ENCODE results near the gene HNRNPU. TPM values are rescaled to one million over a fixed set of nuclear protein-coding genes. Genes with fewer than 3 reads are reported as not detected.
A peak's percentile ranks its signal among the peaks of the same experiment; 100 is the strongest.

HNRNPU gene
- total and polyA plus RNA-seq, 2 experiments from 2014 or later: 422 to 687 TPM

- H3K79me2 ChIP-seq (replicated peaks; ENCODE audit: insufficient read depth): no peaks in the 10 kb centered on the region
These were observed 10.7 kb upstream of the HNRNPU start for GRCh38 chr1:244874974-244875579.

More at GRCh38 chr1:244874974-244875579, 10.7 kb upstream of the HNRNPU start:
- no peaks in the 10 kb centered on the region for H3K36me3 Mint-ChIP-seq (ENCODE audit: low read depth)
- TF ChIP-seq EZH2phosphoT487 (IDR thresholded peaks at IDR 0.05; ENCODE audit: unreplicated experiment) (no peak), JUNB (IDR thresholded peaks at IDR 0.05; ENCODE audit: unreplicated experiment) (no peak), ETS1 (IDR thresholded peaks at IDR 0.05) (no peak), EZH2 (IDR thresholded peaks at IDR 0.05; ENCODE audit: low read depth, unreplicated experiment) (no peak)
- TF ChIP-seq, protein P1, sequence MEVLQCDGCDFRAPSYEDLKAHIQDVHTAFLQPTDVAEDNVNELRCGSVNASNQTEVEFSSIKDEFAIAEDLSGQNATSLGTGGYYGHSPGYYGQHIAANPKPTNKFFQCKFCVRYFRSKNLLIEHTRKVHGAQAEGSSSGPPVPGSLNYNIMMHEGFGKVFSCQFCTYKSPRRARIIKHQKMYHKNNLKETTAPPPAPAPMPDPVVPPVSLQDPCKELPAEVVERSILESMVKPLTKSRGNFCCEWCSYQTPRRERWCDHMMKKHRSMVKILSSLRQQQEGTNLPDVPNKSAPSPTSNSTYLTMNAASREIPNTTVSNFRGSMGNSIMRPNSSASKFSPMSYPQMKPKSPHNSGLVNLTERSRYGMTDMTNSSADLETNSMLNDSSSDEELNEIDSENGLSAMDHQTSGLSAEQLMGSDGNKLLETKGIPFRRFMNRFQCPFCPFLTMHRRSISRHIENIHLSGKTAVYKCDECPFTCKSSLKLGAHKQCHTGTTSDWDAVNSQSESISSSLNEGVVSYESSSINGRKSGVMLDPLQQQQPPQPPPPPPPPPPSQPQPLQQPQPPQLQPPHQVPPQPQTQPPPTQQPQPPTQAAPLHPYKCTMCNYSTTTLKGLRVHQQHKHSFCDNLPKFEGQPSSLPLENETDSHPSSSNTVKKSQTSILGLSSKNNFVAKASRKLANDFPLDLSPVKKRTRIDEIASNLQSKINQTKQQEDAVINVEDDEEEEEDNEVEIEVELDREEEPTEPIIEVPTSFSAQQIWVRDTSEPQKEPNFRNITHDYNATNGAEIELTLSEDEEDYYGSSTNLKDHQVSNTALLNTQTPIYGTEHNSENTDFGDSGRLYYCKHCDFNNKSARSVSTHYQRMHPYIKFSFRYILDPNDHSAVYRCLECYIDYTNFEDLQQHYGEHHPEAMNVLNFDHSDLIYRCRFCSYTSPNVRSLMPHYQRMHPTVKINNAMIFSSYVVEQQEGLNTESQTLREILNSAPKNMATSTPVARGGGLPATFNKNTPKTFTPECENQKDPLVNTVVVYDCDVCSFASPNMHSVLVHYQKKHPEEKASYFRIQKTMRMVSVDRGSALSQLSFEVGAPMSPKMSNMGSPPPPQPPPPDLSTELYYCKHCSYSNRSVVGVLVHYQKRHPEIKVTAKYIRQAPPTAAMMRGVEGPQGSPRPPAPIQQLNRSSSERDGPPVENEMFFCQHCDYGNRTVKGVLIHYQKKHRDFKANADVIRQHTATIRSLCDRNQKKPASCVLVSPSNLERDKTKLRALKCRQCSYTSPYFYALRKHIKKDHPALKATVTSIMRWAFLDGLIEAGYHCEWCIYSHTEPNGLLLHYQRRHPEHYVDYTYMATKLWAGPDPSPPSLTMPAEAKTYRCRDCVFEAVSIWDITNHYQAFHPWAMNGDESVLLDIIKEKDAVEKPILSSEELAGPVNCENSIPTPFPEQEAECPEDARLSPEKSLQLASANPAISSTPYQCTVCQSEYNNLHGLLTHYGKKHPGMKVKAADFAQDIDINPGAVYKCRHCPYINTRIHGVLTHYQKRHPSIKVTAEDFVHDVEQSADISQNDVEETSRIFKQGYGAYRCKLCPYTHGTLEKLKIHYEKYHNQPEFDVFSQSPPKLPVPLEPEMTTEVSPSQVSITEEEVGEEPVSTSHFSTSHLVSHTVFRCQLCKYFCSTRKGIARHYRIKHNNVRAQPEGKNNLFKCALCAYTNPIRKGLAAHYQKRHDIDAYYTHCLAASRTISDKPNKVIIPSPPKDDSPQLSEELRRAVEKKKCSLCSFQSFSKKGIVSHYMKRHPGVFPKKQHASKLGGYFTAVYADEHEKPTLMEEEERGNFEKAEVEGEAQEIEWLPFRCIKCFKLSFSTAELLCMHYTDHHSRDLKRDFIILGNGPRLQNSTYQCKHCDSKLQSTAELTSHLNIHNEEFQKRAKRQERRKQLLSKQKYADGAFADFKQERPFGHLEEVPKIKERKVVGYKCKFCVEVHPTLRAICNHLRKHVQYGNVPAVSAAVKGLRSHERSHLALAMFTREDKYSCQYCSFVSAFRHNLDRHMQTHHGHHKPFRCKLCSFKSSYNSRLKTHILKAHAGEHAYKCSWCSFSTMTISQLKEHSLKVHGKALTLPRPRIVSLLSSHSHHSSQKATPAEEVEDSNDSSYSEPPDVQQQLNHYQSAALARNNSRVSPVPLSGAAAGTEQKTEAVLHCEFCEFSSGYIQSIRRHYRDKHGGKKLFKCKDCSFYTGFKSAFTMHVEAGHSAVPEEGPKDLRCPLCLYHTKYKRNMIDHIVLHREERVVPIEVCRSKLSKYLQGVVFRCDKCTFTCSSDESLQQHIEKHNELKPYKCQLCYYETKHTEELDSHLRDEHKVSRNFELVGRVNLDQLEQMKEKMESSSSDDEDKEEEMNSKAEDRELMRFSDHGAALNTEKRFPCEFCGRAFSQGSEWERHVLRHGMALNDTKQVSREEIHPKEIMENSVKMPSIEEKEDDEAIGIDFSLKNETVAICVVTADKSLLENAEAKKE (CRISPR knock-in tag; IDR thresholded peaks at IDR 0.05): 0 out of 2 replicates have a peak, but pooled peaks have one; percentile 46
- no peaks in the 10 kb centered on the region for H3K9me2 ChIP-seq (ENCODE audit: insufficient read depth)
- H3K27me3 Mint-ChIP-seq (ENCODE audit: insufficient read depth, low read depth, poor library complexity): peaks cover 6% of the 10 kb centered on the region
- ATAC-seq (peak; percentile 96), DNase-seq (ENCODE audit: low spot score) (peak; percentile 82)
- H3F3A ChIP-seq (replicated peaks; ENCODE audit: low read depth): no peaks in the 10 kb centered on the region
- H2AFZ ChIP-seq: no peak overlapping the region
- peaks cover 14% of the 10 kb centered on the region for H3K4me1 ChIP-seq (ENCODE audit: insufficient read depth)
- H3K27ac ChIP-seq (ENCODE audit: low read depth): no peak overlapping the region
- H3K36me3 ChIP-seq (ENCODE audit: insufficient read depth): no peaks in the 10 kb centered on the region
- H3K4me1 Mint-ChIP-seq: peaks cover 15% of the 10 kb centered on the region
- H3K4me3 Mint-ChIP-seq: peak overlapping the region; percentile 39; the same call in 1 of the 3 replicates
- no peaks in the 10 kb centered on the region for H4K20me1 ChIP-seq (replicated peaks; ENCODE audit: insufficient read depth)
- H3K27me3 ChIP-seq (ENCODE audit: insufficient read depth): no peaks in the 10 kb centered on the region
- no peak overlapping the region for H3K27ac Mint-ChIP-seq
- no peak overlapping the region for H3K4me3 ChIP-seq
- no peak overlapping the region for H3K4me2 ChIP-seq
- no peaks in the 10 kb centered on the region for H3K9me3 Mint-ChIP-seq

All from GM23338 (cell line).